Measurements from ENCODE around the gene PTPRD.

Gene PTPRD

GRCh38 chr9:8867148-8867547 is 1745.7 kb downstream of the PTPRD start:
- no peak overlapping the region for H2AFZ ChIP-seq (ENCODE audit: low read length)
- H3F3A ChIP-seq (ENCODE audit: low read depth) = no peaks in the 10 kb centered on the region
- no peak overlapping the region for H3K4me2 ChIP-seq (ENCODE audit: low read depth, low read length, poor library complexity, severe bottlenecking)
- H3K4me1 ChIP-seq (ENCODE audit: insufficient read depth, low read length, poor library complexity, severe bottlenecking) = no peaks in the 10 kb centered on the region
- no peaks in the 10 kb centered on the region for H4K20me1 ChIP-seq (ENCODE audit: insufficient read depth, low read length, poor library complexity, severe bottlenecking)
- no peaks in the 10 kb centered on the region for H3K27me3 ChIP-seq (ENCODE audit: insufficient read depth, low read length, poor library complexity, severe bottlenecking)
- no peaks in the 10 kb centered on the region for H3K79me2 ChIP-seq (ENCODE audit: insufficient read depth, low read length)
- H3K36me3 ChIP-seq (ENCODE audit: insufficient read depth, low read length) = no peaks in the 10 kb centered on the region
- H3K4me3 ChIP-seq (ENCODE audit: low read length, poor library complexity, severe bottlenecking) = no peak overlapping the region
- H3K9me2 ChIP-seq (replicated peaks; ENCODE audit: low read depth, low read length) = no peaks in the 10 kb centered on the region
- no peak overlapping the region for H3K9ac ChIP-seq (ENCODE audit: low read depth, low read length, poor library complexity, severe bottlenecking)
- no peaks in the 10 kb centered on the region for H3K9me3 ChIP-seq (ENCODE audit: insufficient read depth, low read depth, low read length)
- no peak for TF ChIP-seq EZH2phosphoT487 (IDR thresholded peaks at IDR 0.05; ENCODE audit: borderline replicate concordance)
- no peak for TF ChIP-seq CTCF (conservative IDR thresholded peaks at IDR 0.05; ENCODE audit: low read length)

- H3K79me2 ChIP-seq (ENCODE audit: insufficient read depth, low read length) = no peaks in the 10 kb centered on the region
- H3K36me3 ChIP-seq (ENCODE audit: insufficient read depth, low read length) = no peaks in the 10 kb centered on the region
These were observed 1748.3 kb downstream of the PTPRD start for GRCh38 chr9:8864545-8864896.

GRCh38 chr9:8863886-8864544 is 1748.8 kb downstream of the PTPRD start:
- Histone ChIP-seq H3K4me3 (ENCODE audit: low read length, poor library complexity, severe bottlenecking) (no peak overlapping the region), H3K9ac (ENCODE audit: low read depth, low read length, poor library complexity, severe bottlenecking) (no peak overlapping the region), H3K4me1 (ENCODE audit: insufficient read depth, low read length, poor library complexity, severe bottlenecking) (peaks cover 11% of the 10 kb centered on the region), H4K20me1 (ENCODE audit: insufficient read depth, low read length, poor library complexity, severe bottlenecking) (no peaks in the 10 kb centered on the region), H3K79me2 (ENCODE audit: insufficient read depth, low read length) (no peaks in the 10 kb centered on the region), H3K27me3 (ENCODE audit: insufficient read depth, low read length, poor library complexity, severe bottlenecking) (no peaks in the 10 kb centered on the region), H2AFZ (ENCODE audit: low read length) (0 out of 2 replicates have a peak overlapping the region, but pooled peaks have one; percentile 19), H3K9me3 (ENCODE audit: insufficient read depth, low read depth, low read length) (no peaks in the 10 kb centered on the region), H3K9me2 (replicated peaks; ENCODE audit: low read depth, low read length) (no peaks in the 10 kb centered on the region), H3K4me2 (ENCODE audit: low read depth, low read length, poor library complexity, severe bottlenecking) (no peak overlapping the region), H3K36me3 (ENCODE audit: insufficient read depth, low read length) (no peaks in the 10 kb centered on the region), H3F3A (ENCODE audit: low read depth) (peaks cover 6% of the 10 kb centered on the region; the same call in 1 of the 2 replicates)
- no peak for TF ChIP-seq EZH2phosphoT487 (IDR thresholded peaks at IDR 0.05; ENCODE audit: borderline replicate concordance)
- no peak for TF ChIP-seq CTCF (conservative IDR thresholded peaks at IDR 0.05; ENCODE audit: low read length)

More at GRCh38 chr9:8864545-8864896, 1748.3 kb downstream of the PTPRD start:
- H3F3A ChIP-seq (ENCODE audit: low read depth) = peaks cover 6% of the 10 kb centered on the region; the same call in 1 of the 2 replicates
- no peaks in the 10 kb centered on the region for H3K9me2 ChIP-seq (replicated peaks; ENCODE audit: low read depth, low read length)
- H3K4me1 ChIP-seq (ENCODE audit: insufficient read depth, low read length, poor library complexity, severe bottlenecking) = peaks cover 11% of the 10 kb centered on the region
- H2AFZ ChIP-seq (ENCODE audit: low read length) = no peak overlapping the region
- H3K4me2 ChIP-seq (ENCODE audit: low read depth, low read length, poor library complexity, severe bottlenecking) = no peak overlapping the region
- H3K9me3 ChIP-seq (ENCODE audit: insufficient read depth, low read depth, low read length) = no peaks in the 10 kb centered on the region
- H3K9ac ChIP-seq (ENCODE audit: low read depth, low read length, poor library complexity, severe bottlenecking) = no peak overlapping the region
- no peak for TF ChIP-seq CTCF (conservative IDR thresholded peaks at IDR 0.05; ENCODE audit: low read length)
- TF ChIP-seq EZH2phosphoT487 (IDR thresholded peaks at IDR 0.05; ENCODE audit: borderline replicate concordance) = no peak
- no peak overlapping the region for H3K4me3 ChIP-seq (ENCODE audit: low read length, poor library complexity, severe bottlenecking)
- H3K27me3 ChIP-seq (ENCODE audit: insufficient read depth, low read length, poor library complexity, severe bottlenecking) = no peaks in the 10 kb centered on the region
- H4K20me1 ChIP-seq (ENCODE audit: insufficient read depth, low read length, poor library complexity, severe bottlenecking) = no peaks in the 10 kb centered on the region

Data from Loucy (cell line).